HCT116 (cell line): ENCODE results near the gene CTCFL. TPM values are rescaled to one million over a fixed set of nuclear protein-coding genes. Genes with fewer than 3 reads are reported as not detected.

Experiments
- ATAC-seq: fragments of 200-7000 bp; cut with Tn5 transposase; 2 replicates; pipeline ENCODE4 v1.9.1; 2020; ENCODE audit warnings: mild to moderate bottlenecking, moderate library complexity
- BruUV-seq: library from RNA; stranded (reverse); fragments of 400-500 nt; replicated peaks from 2 replicates; lab custom pipeline; 2021; lab: Mats Ljungman, UMichigan
- CTCF ChIA-PET: fragments of 300-600 bp; sonication (Branson Sonifier 250); formaldehyde crosslinking; loops from one replicate; lab custom pipeline; 2021; ENCODE audit warnings: antibody characterized with exemption; lab: Charles Lee
- POLR2A ChIA-PET: fragments of 300-600, 350-600 bp; sonication (Branson Sonifier 250); formaldehyde crosslinking; loops from one replicate; lab custom pipeline; 2021; ENCODE audit warnings: antibody characterized with exemption; lab: Charles Lee
- RAD21 ChIA-PET, 2 experiments: fragments of 300-600 bp; sonication (Branson Sonifier 250); formaldehyde crosslinking; loops; one replicate each; lab custom pipeline; 2023; ENCODE audit warnings: low total read pairs in 2 of 2; ENCODE audit not compliant: uncharacterized antibody in 2 of 2, unreplicated experiment in 2 of 2, low non-redundant PET in 1 of 2; lab: Charles Lee
- DNase-seq: peaks from one replicate; pipeline ENCODE4 v3.0.0-alpha.2; 2010; ENCODE audit warnings: low read depth, low spot score
- H2AFZ ChIP-seq: fragments of 200-600 bp; shearing (Covaris generic), sonication (generic); 2 replicates; pipeline ENCODE4 v1.6.1; 2017; ENCODE audit warnings: low read depth, mixed run types, mixed read lengths, antibody characterized with exemption, low read length; ENCODE audit not compliant: poor library complexity, severe bottlenecking
- H3K27ac ChIP-seq: 2 replicates; pipeline ENCODE4 v1.5.1; 2012; ENCODE audit warnings: low read depth, low read length
- H3K27me3 ChIP-seq: fragments of 200-600 bp; sonication (generic); 2 replicates; pipeline ENCODE4 v1.6.1; 2016; ENCODE audit warnings: mixed run types, low read length, mixed read lengths; ENCODE audit not compliant: insufficient read depth
- H3K36me3 ChIP-seq, 2 experiments: fragments of 200-500 bp in 1 of 2; fragments of 200-600 bp in 1 of 2; sonication (Bioruptor generic) in 1 of 2; sonication (generic) in 1 of 2; 2 replicates each; pipeline versions ENCODE4 v1.5.1 to v1.6.1; 2014 to 2016; ENCODE audit warnings: low read length in 2 of 2, inconsistent platforms in 1 of 2, mixed read lengths in 1 of 2, mixed run types in 1 of 2; ENCODE audit not compliant: insufficient read depth in 2 of 2, control insufficient read depth in 1 of 2
- H3K4me1 ChIP-seq, 2 experiments: fragments of 200-600 bp in 1 of 2; sonication (generic) in 1 of 2; 2 replicates each; pipeline versions ENCODE4 v1.5.1 to v1.6.1; 2012 to 2017; ENCODE audit warnings: low read length in 2 of 2, inconsistent platforms in 1 of 2, mild to moderate bottlenecking in 1 of 2, mixed read lengths in 1 of 2, mixed run types in 1 of 2, moderate library complexity in 1 of 2; ENCODE audit not compliant: insufficient read depth in 2 of 2, control insufficient read depth in 1 of 2
- H3K4me2 ChIP-seq: fragments of 200-600 bp; sonication (generic); 2 replicates; pipeline ENCODE4 v1.6.1; 2017; ENCODE audit warnings: mixed run types, low read length, mixed read lengths
- H3K4me3 ChIP-seq, 2 experiments: fragments of 200-600 bp in 1 of 2; sonication (generic) in 1 of 2; replicated peaks in 1 of 2; 2 replicates each; pipeline ENCODE4 v1.5.1; 2011 to 2016; ENCODE audit warnings: low read length in 2 of 2, control low read depth in 1 of 2, low read depth in 1 of 2, mild to moderate bottlenecking in 1 of 2, mixed read lengths in 1 of 2, mixed run types in 1 of 2
- H3K79me2 ChIP-seq: fragments of 200-600 bp; sonication (generic); 2 replicates; pipeline ENCODE4 v1.6.1; 2017; ENCODE audit warnings: mild to moderate bottlenecking, mixed run types, low read length, moderate library complexity, mixed read lengths; ENCODE audit not compliant: insufficient read depth
- H3K9ac ChIP-seq: fragments of 200-600 bp; sonication (generic); 2 replicates; pipeline ENCODE4 v1.6.1; 2016; ENCODE audit warnings: low read length, mixed read lengths
- H3K9me2 ChIP-seq: fragments of 200-600 bp; sonication (generic), shearing (Covaris generic); 2 replicates; pipeline ENCODE4 v1.6.1; 2017; ENCODE audit warnings: mixed run types, mild to moderate bottlenecking, moderate library complexity; ENCODE audit not compliant: insufficient read depth
- H3K9me3 ChIP-seq, 2 experiments: fragments of 200-500 bp in 1 of 2; fragments of 200-600 bp in 1 of 2; sonication (Bioruptor generic) in 1 of 2; sonication (generic) in 1 of 2; 2 replicates each; pipeline ENCODE4 v1.6.1; 2014 to 2017; ENCODE audit warnings: low read length in 2 of 2, mixed read lengths in 2 of 2, inconsistent platforms in 1 of 2, low read depth in 1 of 2, mild to moderate bottlenecking in 1 of 2, mixed run types in 1 of 2, moderate library complexity in 1 of 2; ENCODE audit not compliant: control insufficient read depth in 1 of 2, insufficient read depth in 1 of 2
- H4K20me1 ChIP-seq: fragments of 200-600 bp; sonication (generic), shearing (Covaris generic); 2 replicates; pipeline ENCODE4 v1.6.1; 2017; ENCODE audit warnings: mixed run types, mild to moderate bottlenecking, moderate library complexity; ENCODE audit not compliant: insufficient read depth
- CBX3 ChIP-seq: IDR thresholded peaks from 2 replicates; pipeline ENCODE4 v1.6.1; 2012; ENCODE audit warnings: low read depth
- ELF1 ChIP-seq: IDR thresholded peaks from 2 replicates; pipeline ENCODE4 v1.6.1; 2012; ENCODE audit warnings: low read depth, borderline replicate concordance
- EZH2phosphoT487 ChIP-seq: fragments of 200-600 bp; IDR thresholded peaks from 2 replicates; pipeline ENCODE4 v1.6.1; 2018; ENCODE audit warnings: antibody characterized with exemption, borderline replicate concordance
- FOSL1 ChIP-seq: IDR thresholded peaks from 2 replicates; pipeline ENCODE4 v1.6.1; 2012; ENCODE audit warnings: low read depth
- JUND ChIP-seq: IDR thresholded peaks from 2 replicates; pipeline ENCODE4 v1.6.1; 2012
- POLR2AphosphoS5 ChIP-seq: IDR thresholded peaks from 2 replicates; pipeline ENCODE4 v1.6.1; 2011; ENCODE audit warnings: mild to moderate bottlenecking, low read depth, low read length, moderate library complexity
- SIN3A ChIP-seq: IDR thresholded peaks from 2 replicates; pipeline ENCODE4 v1.6.1; 2012; ENCODE audit warnings: low read depth
- YY1 ChIP-seq: IDR thresholded peaks from 2 replicates; pipeline ENCODE4 v1.6.1; 2011; ENCODE audit warnings: low read length, low read depth, moderate library complexity, mild to moderate bottlenecking; ENCODE audit not compliant: insufficient replicate concordance; ENCODE audit errors: extremely low read depth
- intact Hi-C: fragments of 100-400 bp; cut with micrococcal nuclease; formaldehyde crosslinking; loops from 2 replicates; pipeline ENCODE4 v1.10.0; 2022
- total RNA-seq: library from RNA; stranded (reverse); gene quantifications from one replicate; pipeline ENCODE4 v1.2.1, GENCODE V29; 2021; ENCODE audit not compliant: unreplicated experiment
- TF ChIP-seq, protein P1 (sequence below), 3 experiments: fragments of 200-600 bp in 1 of 3; sonication (generic) in 1 of 3; IDR thresholded peaks in 2 of 3; conservative IDR thresholded peaks in 1 of 3; 2 replicates each; pipeline ENCODE4 v1.5.1; 2012 to 2017; ENCODE audit warnings: low read depth in 2 of 3, low read length in 2 of 3, antibody characterized with exemption in 1 of 3, borderline replicate concordance in 1 of 3, control low read depth in 1 of 3, mild to moderate bottlenecking in 1 of 3, mixed read lengths in 1 of 3, mixed run types in 1 of 3, moderate library complexity in 1 of 3; ENCODE audit not compliant: insufficient read depth in 1 of 3
- TF ChIP-seq, protein P2 (sequence below): IDR thresholded peaks from 2 replicates; pipeline ENCODE4 v1.6.1; 2012
- TF ChIP-seq, protein P3 (sequence below): IDR thresholded peaks from 2 replicates; pipeline ENCODE4 v1.6.1; 2011; ENCODE audit warnings: mild to moderate bottlenecking, low read length, moderate library complexity; ENCODE audit not compliant: insufficient replicate concordance; ENCODE audit errors: extremely low read depth

CTCFL gene
- total RNA-seq, 1 experiment from 2014 or later = 0.34 TPM

DNA sequence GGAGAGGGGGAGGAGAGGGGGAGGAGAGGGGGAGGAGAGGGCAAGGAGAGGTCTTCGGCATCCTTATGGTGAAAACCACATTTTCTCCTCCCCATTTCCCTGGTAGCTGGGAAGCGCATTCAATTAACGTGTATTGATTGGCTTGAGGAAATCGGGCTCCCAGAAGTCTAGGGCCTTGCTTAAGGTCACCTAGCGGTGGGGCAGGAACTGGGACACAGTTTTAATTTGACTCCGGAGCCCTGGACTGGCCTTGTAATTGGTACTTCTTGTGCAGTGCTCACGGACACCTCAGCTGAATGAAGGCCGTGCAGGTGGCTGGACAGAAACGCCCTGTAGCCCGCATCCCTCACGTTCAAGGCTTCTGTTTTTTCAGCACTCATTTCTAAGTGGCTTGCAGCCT lies 42.8 kb downstream of the CTCFL start:
- RAD21 ChIA-PET = no interaction called here
- Histone ChIP-seq H3K27ac (no peak overlapping the region), H3K27me3 (no peaks in the 10 kb centered on the region), H4K20me1 (no peaks in the 10 kb centered on the region), H3K9me2 (no peaks in the 10 kb centered on the region), H3K36me3 (no peaks in the 10 kb centered on the region), H3K4me2 (no peak overlapping the region), H3K9me3 (no peaks in the 10 kb centered on the region), H3K4me1 (no peaks in the 10 kb centered on the region), H3K4me3 (no peak overlapping the region), H3K79me2 (no peaks in the 10 kb centered on the region), H3K9ac (no peak overlapping the region), H2AFZ (no peak overlapping the region)
- TF ChIP-seq FOSL1 (no peak), POLR2AphosphoS5 (no peak), EZH2phosphoT487 (no peak), JUND (no peak), YY1 (no peak), CBX3 (no peak), SIN3A (no peak), ELF1 (no peak)
- TF ChIP-seq, protein P1, sequence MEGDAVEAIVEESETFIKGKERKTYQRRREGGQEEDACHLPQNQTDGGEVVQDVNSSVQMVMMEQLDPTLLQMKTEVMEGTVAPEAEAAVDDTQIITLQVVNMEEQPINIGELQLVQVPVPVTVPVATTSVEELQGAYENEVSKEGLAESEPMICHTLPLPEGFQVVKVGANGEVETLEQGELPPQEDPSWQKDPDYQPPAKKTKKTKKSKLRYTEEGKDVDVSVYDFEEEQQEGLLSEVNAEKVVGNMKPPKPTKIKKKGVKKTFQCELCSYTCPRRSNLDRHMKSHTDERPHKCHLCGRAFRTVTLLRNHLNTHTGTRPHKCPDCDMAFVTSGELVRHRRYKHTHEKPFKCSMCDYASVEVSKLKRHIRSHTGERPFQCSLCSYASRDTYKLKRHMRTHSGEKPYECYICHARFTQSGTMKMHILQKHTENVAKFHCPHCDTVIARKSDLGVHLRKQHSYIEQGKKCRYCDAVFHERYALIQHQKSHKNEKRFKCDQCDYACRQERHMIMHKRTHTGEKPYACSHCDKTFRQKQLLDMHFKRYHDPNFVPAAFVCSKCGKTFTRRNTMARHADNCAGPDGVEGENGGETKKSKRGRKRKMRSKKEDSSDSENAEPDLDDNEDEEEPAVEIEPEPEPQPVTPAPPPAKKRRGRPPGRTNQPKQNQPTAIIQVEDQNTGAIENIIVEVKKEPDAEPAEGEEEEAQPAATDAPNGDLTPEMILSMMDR (IDR thresholded peaks at IDR 0.05 in 2 of 3, conservative IDR thresholded peaks at IDR 0.05 in 1 of 3; ENCODE audit: borderline replicate concordance in 1 of 3, insufficient read depth in 1 of 3, low read depth in 2 of 3, low read length in 2 of 3) = no peak
- TF ChIP-seq, protein P2, sequence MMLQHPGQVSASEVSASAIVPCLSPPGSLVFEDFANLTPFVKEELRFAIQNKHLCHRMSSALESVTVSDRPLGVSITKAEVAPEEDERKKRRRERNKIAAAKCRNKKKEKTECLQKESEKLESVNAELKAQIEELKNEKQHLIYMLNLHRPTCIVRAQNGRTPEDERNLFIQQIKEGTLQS = no peak
- TF ChIP-seq, protein P3, sequence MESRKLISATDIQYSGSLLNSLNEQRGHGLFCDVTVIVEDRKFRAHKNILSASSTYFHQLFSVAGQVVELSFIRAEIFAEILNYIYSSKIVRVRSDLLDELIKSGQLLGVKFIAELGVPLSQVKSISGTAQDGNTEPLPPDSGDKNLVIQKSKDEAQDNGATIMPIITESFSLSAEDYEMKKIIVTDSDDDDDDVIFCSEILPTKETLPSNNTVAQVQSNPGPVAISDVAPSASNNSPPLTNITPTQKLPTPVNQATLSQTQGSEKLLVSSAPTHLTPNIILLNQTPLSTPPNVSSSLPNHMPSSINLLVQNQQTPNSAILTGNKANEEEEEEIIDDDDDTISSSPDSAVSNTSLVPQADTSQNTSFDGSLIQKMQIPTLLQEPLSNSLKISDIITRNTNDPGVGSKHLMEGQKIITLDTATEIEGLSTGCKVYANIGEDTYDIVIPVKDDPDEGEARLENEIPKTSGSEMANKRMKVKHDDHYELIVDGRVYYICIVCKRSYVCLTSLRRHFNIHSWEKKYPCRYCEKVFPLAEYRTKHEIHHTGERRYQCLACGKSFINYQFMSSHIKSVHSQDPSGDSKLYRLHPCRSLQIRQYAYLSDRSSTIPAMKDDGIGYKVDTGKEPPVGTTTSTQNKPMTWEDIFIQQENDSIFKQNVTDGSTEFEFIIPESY = no peak
- ATAC-seq (no peak), DNase-seq (no peak)
- CTCF ChIA-PET = no interaction called here
- no TSS peak for BruUV-seq
- POLR2A ChIA-PET = no interaction called here
- intact Hi-C loops = no loop called here
